ENCODE data around the gene PRCC.

The PRCC gene

GRCh38 chr1:156807627-156808026 lies 40.3 kb downstream of the PRCC start:
- Histone ChIP-seq H3K27me3 (no peaks in the 10 kb centered on the region), H3K36me3 (no peaks in the 10 kb centered on the region), H3K9me3 (no peaks in the 10 kb centered on the region), H3K4me1 (peaks cover 21% of the 10 kb centered on the region), H3K4me3 (ENCODE audit: low read depth, low read length) (no peak overlapping the region)
- no peak for TF ChIP-seq CTCF (IDR thresholded peaks at IDR 0.05; ENCODE audit: low read depth, low read length)
- DNase-seq, result no peak

DNA sequence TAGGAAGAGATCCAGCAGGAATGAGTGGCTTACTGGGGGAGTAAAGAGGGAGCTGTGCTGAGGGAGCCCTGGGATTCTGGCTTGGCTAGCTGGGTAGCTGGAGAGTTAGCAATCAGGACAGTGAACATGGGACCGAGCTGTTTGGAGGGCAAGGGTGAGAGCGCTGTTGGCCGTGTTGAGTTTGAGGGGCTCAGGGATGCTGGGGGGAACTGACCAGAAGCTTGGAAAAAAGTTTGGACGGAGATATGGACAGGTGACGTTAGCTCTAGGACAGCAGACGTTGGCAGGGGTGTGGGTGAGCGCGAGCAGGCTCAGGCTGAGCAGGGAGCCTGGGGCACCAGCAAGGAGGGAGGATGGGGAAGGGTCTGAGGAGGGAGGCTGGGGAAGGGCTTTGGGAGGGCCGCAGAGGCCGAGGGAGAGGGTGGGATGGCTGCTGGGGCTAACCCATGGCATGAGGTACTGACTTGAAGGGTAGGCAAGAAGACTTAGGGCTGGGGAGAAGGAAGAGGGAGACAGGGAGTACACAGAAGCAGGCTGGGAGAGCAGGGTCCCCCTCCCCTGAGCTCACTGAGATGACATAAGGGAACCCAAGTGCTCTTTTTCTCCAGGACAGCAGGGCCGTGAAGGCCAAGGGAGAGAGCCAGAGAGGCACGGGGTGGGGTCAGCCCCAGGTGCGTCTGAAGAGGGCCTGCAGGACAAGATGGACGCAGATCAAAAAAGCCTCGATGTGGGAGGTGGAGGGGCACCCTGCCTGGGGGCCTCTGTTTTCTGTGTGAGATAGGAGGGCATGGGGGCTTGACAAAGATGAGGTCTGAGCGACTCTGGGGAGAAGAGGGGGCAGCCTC lies 41.1 kb downstream of the PRCC start:
- no peak overlapping the region for H3K4me3 ChIP-seq (ENCODE audit: low read depth, low read length)
- no peaks in the 10 kb centered on the region for H3K9me3 ChIP-seq
- TF ChIP-seq CTCF (IDR thresholded peaks at IDR 0.05; ENCODE audit: low read depth, low read length), result no peak
- peaks cover 16% of the 10 kb centered on the region for H3K4me1 ChIP-seq
- no peaks in the 10 kb centered on the region for H3K27me3 ChIP-seq
- DNase-seq, result no peak
- no peaks in the 10 kb centered on the region for H3K36me3 ChIP-seq

GRCh38 chr1:156809281-156809680 lies 41.9 kb downstream of the PRCC start:
- no peak for TF ChIP-seq CTCF (IDR thresholded peaks at IDR 0.05; ENCODE audit: low read depth, low read length)
- Histone ChIP-seq H3K4me1 (peaks cover 7% of the 10 kb centered on the region), H3K9me3 (no peaks in the 10 kb centered on the region), H3K36me3 (no peaks in the 10 kb centered on the region), H3K27me3 (no peaks in the 10 kb centered on the region), H3K4me3 (ENCODE audit: low read depth, low read length) (no peak overlapping the region)
- DNase-seq, result no peak

GRCh38 chr1:156809711-156810366 lies 42.5 kb downstream of the PRCC start:
- TF ChIP-seq CTCF (IDR thresholded peaks at IDR 0.05; ENCODE audit: low read depth, low read length), result no peak
- H3K27me3 ChIP-seq, result no peaks in the 10 kb centered on the region
- no peaks in the 10 kb centered on the region for H3K36me3 ChIP-seq
- no peak for DNase-seq
- H3K9me3 ChIP-seq, result no peaks in the 10 kb centered on the region
- H3K4me1 ChIP-seq, result peaks cover 2% of the 10 kb centered on the region
- no peak overlapping the region for H3K4me3 ChIP-seq (ENCODE audit: low read depth, low read length)

- TF ChIP-seq CTCF (IDR thresholded peaks at IDR 0.05; ENCODE audit: low read depth, low read length), result no peak
- H3K9me3 ChIP-seq, result no peaks in the 10 kb centered on the region
- H3K4me1 ChIP-seq, result peaks cover 10% of the 10 kb centered on the region
- H3K27me3 ChIP-seq, result no peaks in the 10 kb centered on the region
- H3K36me3 ChIP-seq, result no peaks in the 10 kb centered on the region
- DNase-seq, result no peak
- no peak overlapping the region for H3K4me3 ChIP-seq (ENCODE audit: low read depth, low read length)
These were observed 43.8 kb downstream of the PRCC start for GRCh38 chr1:156811168-156811567.

All from BE2C (cell line).